OCI-M2 (cell line): ENCODE results near the gene CEP76.
A peak's percentile ranks its signal among the peaks of the same experiment; 100 is the strongest.

Experiments used
- DNase-seq: peaks from one replicate; lab custom pipeline; 2025; ENCODE audit not compliant: unreplicated experiment; lab: John Stamatoyannopoulos, UW

Gene CEP76, protein sequence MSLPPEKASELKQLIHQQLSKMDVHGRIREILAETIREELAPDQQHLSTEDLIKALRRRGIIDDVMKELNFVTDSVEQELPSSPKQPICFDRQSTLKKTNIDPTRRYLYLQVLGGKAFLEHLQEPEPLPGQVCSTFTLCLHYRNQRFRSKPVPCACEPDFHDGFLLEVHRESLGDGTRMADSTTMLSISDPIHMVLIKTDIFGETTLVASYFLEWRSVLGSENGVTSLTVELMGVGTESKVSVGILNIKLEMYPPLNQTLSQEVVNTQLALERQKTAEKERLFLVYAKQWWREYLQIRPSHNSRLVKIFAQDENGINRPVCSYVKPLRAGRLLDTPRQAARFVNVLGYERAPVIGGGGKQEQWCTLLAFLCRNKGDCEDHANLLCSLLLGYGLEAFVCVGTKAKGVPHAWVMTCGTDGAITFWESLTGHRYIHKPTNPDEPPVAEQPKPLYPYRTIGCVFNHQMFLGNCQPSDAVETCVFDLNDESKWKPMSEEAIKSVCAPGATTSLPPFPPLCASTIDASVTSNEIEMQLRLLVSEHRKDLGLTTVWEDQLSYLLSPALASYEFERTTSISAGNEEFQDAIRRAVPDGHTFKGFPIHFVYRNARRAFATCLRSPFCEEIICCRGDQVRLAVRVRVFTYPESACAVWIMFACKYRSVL

GRCh38 chr18:12702221-12703095 is at the start of gene CEP76, which contains the start of gene PSMG2:
Gene CEP76 (minus strand): TSS chr18:12702723. CDS start chr18:12702548, 175 bp downstream.
Gene PSMG2 (plus strand): TSS chr18:12703042. CDS start chr18:12703108, 66 bp downstream.
- peak; percentile 4 for DNase-seq

DNA sequence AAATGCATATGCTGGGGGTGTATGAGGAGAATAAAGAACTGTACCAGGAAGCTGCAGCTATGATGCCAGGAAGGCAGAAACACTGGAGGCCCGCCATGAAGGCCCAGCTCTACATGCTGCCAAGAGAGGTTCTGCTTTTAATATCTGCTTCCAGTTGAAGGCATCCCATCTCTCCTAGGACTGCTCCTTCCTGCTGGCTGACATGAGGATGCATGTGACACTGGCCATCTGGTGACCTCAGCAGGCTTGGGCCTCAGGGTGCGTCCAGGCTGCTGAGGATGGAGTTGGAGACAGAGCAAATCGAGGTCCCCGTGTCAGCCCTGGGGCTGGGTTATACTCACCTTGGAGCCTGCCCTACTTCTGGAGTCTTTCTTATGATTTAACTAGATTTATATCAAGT is 49.4 kb upstream of the CEP76 start:
- no peak for DNase-seq

DNA sequence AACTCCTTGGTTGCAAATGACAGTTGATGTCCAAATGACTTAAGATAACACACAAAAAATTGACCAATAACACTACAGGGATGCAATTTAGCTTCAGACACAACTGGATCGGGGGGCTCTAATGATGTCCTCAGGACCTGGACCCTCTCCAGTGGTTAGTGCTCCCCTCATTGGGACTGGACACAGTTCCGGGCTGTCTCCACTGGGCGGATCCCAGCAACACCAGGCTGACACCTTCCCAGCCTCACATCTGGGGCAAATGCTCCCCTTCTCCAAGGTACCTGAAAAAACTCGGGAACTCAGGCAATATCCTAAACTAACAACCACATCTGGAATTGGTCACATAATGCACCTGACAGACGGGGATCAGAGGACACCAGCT is 49.0 kb upstream of the CEP76 start:
- DNase-seq: no peak

GRCh38 chr18:12750715-12751502 is 48.4 kb upstream of the CEP76 start:
- no peak for DNase-seq

DNA sequence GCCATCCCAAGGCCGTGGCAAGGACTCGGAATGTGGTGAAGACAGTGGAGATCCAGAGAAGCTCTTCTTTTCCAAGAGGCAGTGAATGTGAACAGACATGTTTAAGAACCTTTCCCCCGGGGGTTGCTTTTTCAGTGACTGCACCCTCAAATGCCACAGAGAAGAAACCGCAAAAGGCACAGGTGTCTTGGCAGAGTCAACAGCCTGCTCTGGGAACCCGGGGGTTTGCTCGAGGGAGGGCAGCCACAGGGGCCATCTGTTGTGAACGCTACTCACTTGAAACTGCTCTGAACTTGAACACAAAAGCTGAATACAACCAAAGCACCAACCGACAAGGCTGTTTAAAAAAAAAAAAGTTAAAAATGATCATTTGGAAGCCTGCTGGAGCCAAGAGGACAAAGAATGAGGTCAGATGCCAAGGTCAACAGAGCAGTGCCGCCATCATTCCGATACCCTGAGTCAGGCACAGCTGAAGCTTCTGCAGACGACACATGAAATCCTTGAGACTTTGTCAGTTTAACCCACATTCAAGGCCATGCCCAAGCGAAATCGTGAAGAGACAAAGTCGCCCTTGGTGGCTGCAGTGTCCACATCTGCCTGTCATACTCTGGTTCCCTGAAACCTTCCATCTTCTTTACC is 47.7 kb upstream of the CEP76 start:
- DNase-seq: no peak

DNA sequence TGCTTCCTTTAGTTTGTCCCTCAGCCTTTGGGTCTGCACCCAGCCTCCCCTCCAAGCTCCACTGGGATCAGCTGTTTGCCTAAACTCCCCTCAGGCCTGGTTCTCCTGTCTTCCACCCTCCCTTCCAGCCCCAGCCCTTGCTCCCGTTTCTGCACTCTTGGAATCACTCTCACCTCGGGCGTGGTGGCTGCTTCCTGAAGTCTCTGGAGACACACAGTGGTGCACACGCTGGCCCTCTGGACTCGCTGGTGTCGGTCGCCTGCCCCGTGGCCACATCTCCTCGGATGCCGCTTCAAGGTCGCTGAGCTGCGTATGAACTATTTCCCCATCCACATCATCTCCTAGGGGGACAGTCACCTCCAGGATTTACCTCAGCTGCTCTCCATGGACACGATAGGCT is 46.6 kb upstream of the CEP76 start:
- DNase-seq: no peak

DNA sequence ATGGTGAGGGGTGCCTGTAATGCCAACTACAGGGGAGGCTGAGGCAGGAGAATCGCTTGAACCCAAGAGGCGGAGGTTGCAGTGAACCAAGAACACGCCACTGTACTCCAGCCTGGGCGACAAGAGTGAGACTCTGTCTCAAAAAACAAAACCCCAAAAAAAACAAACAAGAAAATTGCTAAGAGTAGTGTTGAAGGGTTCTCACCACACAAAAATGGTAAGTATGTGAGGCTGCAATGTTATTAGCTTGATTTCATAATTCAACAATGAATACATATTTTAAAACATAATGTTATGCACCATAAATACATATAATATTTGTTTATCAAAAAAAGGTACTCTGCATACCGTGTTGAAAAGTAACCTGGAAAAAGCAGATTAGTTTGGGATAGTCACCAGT is 46.1 kb upstream of the CEP76 start:
- DNase-seq: no peak

- no peak for DNase-seq
Measured at GRCh38 chr18:12747530-12748315, 45.2 kb upstream of the CEP76 start.

DNA sequence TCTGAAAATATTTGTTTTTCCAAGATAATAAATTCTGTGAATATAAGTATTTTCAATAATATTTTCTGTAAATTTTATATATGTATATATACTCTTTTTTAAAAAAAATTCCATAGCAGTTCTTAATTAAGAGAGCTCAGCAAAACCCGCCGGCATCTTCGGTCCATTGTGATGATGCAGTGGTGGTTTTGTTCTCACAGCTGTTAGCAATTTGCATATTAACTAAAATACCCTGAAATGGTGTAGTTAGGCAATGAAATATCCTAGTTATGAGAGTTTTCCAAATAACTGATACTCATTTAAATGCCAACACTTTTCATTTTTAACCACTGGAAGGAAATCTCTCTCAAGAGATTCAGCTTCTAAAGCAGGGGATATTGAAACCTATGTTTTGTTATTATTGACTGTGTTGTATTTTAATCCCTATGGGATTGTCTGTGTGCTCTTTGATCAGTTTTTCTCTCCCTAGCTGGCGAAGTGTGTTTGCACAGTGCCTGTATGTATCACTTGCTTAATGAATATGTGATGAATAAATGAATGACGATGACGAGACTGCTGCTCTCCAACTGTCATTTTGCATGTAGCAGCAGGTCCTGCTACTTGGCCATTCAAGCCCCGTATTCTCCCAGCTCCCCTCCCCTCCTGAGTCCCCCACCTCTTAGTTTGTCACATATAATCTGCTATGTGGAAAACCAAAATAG is 42.7 kb upstream of the CEP76 start:
- DNase-seq: no peak

GRCh38 chr18:12744103-12744502 is 41.6 kb upstream of the CEP76 start:
- no peak for DNase-seq

GRCh38 chr18:12742453-12742852 is 39.9 kb upstream of the CEP76 start:
- no peak for DNase-seq

DNA sequence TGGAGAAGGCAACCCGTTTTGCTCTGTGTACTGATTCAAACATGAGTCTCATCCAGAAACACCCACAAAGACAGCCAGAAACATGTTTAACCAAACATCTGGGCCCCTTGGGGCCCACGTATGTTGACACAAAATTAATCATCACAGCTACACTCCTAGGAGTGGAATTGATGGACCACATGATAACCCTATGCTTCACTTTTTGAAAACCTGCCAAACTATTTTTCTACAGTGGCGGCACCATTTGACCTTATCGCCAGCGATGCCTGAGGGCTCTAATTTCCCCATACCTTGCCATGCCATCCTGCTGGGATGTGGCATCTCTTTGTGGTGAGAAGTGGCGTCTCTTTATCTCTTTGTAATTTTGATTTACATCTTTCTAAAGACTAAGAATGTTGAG is 38.8 kb upstream of the CEP76 start:
- no peak for DNase-seq

GRCh38 chr18:12737243-12737902 is 34.9 kb upstream of the CEP76 start:
- no peak for DNase-seq

DNA sequence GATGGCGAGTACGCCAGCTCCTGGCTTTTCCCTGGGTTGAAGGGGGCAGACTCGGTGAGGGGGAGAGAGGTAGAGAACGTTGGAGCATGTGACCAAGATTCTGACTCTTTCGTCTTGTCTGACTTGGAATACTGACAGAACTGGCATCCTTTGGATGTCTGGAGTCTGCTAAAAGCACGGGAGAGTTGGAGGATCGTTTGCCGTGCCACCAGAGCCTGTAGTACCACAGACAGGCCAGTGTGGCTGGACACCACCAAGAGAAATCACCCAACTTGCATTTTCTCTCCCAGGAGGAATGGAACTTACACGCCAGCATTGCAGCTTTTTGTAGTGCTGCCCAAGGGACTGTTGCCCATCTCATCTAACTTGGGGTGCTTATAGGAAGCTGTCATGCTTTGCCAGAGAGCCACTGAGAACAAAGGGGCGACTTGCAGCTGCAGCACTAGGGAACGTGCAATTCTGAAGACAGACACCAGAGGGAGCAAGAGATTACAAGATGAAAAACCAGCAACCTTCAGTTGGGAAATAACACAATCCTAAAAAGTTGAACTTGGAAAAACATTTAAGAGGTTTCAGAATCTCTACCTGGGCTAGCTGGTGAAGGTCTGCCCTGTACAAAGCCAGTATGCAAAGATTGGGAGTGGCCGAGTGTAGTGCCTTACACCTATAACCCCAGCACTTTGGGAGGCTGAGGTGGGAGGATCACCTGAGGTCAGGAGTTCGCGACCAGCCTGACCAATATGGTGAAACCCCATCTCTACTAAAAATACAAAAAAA is 24.4 kb upstream of the CEP76 start:
- peak; percentile 25 for DNase-seq

DNA sequence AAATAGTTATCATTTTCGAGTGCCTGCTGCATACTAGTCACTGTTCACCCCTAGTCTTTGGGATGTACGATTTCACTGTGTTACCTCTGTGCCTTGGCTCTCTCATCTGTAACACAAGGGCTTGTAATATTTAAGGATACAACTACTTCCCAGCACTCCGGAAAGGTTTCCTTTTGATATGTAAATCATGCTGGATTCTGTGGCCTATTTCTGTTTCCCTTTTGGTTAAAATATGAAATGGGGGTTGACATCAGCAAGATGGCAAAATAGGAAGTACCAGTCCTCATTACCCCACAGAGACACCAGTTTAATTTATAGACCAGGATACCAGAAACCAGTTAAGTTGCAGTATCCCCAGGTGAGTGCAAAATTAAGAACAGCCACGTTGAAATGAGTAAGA is 23.8 kb upstream of the CEP76 start:
- no peak for DNase-seq

GRCh38 chr18:12722731-12723130 is 20.2 kb upstream of the CEP76 start:
- DNase-seq: no peak

DNA sequence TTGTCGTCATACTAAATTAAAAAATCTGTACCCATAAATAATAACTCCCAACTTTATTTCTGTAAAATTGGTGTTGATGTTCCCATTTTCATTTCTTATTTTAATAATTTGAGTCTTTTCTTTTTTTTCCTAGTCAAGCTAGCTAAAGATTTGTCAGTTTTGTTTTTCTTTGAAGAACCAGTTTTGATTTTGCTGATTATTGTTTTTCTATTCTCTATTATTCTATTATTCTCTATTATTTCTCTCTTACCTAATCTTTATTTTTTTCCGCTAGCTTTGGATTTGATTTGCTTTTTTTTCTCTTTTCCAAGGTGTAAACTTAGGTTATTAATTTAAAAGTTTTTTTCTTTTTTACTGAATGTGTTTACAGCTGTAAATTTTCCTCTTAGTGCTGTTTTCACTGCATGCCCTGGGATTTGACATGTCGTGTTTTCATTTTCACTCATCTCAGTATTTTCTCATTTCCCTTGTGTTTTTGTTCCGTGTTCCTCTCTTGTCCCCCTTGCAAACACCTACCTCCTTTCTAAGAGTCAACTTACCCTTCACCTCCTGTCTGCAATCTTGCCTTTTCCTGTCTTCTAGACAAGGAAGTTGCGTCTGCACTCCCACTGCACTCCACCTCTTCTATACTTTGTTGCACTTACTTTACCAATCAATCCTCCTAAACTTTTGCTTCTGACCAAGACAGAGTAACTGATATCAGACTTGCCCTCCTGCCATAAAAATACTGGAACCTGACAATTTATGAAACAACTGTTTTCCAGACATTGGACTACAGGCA is 19.2 kb upstream of the CEP76 start:
- no peak for DNase-seq
